Adrenal gland (tissue), 5 donors: ENCODE data around the gene TTN.

Experiments
- POLR2A ChIP-seq, 2 donors: fragments of 450-650 bp; IDR thresholded peaks; one replicate each; pipeline ENCODE4 v1.6.1; 2017; ENCODE audit warnings: antibody characterized with exemption in 2 of 2, mild to moderate bottlenecking in 2 of 2, moderate library complexity in 1 of 2
- TF ChIP-seq, protein P1 (sequence below), 6 experiments: fragments of 450-650 bp in 4 of 6; fragments of 200-600 bp in 2 of 6; sonication (generic) in 1 of 6; IDR thresholded peaks; 1 replicate in 5 of 6; 2 replicates in 1 of 6; pipeline versions ENCODE4 v1.5.1 to v1.8.0; 2016 to 2021; ENCODE audit warnings: antibody characterized with exemption in 6 of 6, mild to moderate bottlenecking in 2 of 6, moderate library complexity in 1 of 6
- donor health status: DM: no; HTN: no; CAD: no.

DNA sequence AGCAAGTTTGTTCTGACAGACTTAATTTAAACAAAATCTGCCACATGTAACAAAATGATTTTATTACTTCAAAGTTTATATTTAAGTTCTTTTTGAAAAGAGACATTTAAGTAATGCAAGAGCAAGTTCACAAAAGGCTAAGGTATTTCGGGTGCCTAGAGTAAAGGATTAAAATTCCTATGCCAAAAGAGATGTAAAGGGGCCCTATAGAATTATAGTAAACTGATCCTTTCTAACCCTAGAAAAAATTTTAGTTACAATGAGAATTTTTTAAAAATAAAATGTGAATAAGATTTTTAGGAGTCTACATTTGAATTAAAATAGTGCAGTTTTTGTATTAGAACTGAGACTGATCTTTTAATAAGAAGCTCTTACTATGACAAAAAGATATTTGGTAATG, 179.8 kb downstream of the TTN start:
- TF ChIP-seq, protein P1, sequence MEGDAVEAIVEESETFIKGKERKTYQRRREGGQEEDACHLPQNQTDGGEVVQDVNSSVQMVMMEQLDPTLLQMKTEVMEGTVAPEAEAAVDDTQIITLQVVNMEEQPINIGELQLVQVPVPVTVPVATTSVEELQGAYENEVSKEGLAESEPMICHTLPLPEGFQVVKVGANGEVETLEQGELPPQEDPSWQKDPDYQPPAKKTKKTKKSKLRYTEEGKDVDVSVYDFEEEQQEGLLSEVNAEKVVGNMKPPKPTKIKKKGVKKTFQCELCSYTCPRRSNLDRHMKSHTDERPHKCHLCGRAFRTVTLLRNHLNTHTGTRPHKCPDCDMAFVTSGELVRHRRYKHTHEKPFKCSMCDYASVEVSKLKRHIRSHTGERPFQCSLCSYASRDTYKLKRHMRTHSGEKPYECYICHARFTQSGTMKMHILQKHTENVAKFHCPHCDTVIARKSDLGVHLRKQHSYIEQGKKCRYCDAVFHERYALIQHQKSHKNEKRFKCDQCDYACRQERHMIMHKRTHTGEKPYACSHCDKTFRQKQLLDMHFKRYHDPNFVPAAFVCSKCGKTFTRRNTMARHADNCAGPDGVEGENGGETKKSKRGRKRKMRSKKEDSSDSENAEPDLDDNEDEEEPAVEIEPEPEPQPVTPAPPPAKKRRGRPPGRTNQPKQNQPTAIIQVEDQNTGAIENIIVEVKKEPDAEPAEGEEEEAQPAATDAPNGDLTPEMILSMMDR (IDR thresholded peaks at IDR 0.05) = no peak
- no peak for TF ChIP-seq POLR2A (IDR thresholded peaks at IDR 0.05)
